ENCODE measurements around the gene CCDC86.
"Not testable (repeated sequence)": the region's sequence is repeated elsewhere in the genome, so short reads cannot be mapped to it uniquely, and the experiment has no call there.

- not testable (repeated sequence) for TF ChIP-seq EZH2 (IDR thresholded peaks at IDR 0.05); POLR2AphosphoS5 (IDR thresholded peaks at IDR 0.05; ENCODE audit: borderline replicate concordance, low read depth, low read length); FOXP2 (optimal IDR thresholded peaks at IDR 0.05; ENCODE audit: control extremely low read depth, extremely low read length, insufficient read depth)
Observed at GRCh38 chr11:60823745-60824306, 18.1 kb upstream of the CCDC86 start.
